ENCODE measurements around the gene LECT2. TPM values are rescaled to one million over a fixed set of nuclear protein-coding genes. Genes with fewer than 3 reads are reported as not detected.

Gene LECT2
- total RNA-seq, 3 donors from 2014 or later, result not detected

GRCh38 chr5:135921388-135921787 lies 33.4 kb downstream of the LECT2 start:
- Histone ChIP-seq H3K4me3 (no peak overlapping the region), H3K9me3 (no peaks in the 10 kb centered on the region), H3K36me3 (ENCODE audit: low read depth) (no peaks in the 10 kb centered on the region), H3K4me1 (ENCODE audit: low read depth) (no peaks in the 10 kb centered on the region)
- no peak for TF ChIP-seq CTCF (IDR thresholded peaks at IDR 0.05)
- intact Hi-C loops (cut with DNase I, micrococcal nuclease), result no loop called here
- DNase-seq (no peak), ATAC-seq (no peak)

- no peaks in the 10 kb centered on the region for H3K4me1 ChIP-seq (ENCODE audit: low read depth)
- ATAC-seq (no peak), DNase-seq (no peak)
- no peaks in the 10 kb centered on the region for H3K36me3 ChIP-seq (ENCODE audit: low read depth)
- H3K9me3 ChIP-seq, result no peaks in the 10 kb centered on the region
- intact Hi-C loops (cut with DNase I, micrococcal nuclease), result no loop called here
- H3K4me3 ChIP-seq, result no peak overlapping the region
- TF ChIP-seq CTCF (IDR thresholded peaks at IDR 0.05), result no peak
Measured at GRCh38 chr5:135920199-135920598, 34.6 kb downstream of the LECT2 start.

GRCh38 chr5:135916638-135917263 lies 38.0 kb downstream of the LECT2 start:
- ATAC-seq (no peak), DNase-seq (no peak)
- intact Hi-C loops (cut with DNase I, micrococcal nuclease), result no loop called here
- Histone ChIP-seq H3K4me1 (ENCODE audit: low read depth) (no peaks in the 10 kb centered on the region), H3K9me3 (no peaks in the 10 kb centered on the region), H3K36me3 (ENCODE audit: low read depth) (no peaks in the 10 kb centered on the region), H3K4me3 (no peak overlapping the region)
- no peak for TF ChIP-seq CTCF (IDR thresholded peaks at IDR 0.05)

- no peak for TF ChIP-seq CTCF (IDR thresholded peaks at IDR 0.05)
- DNase-seq, result no peak
- no peak for ATAC-seq
- H3K36me3 ChIP-seq (ENCODE audit: low read depth), result no peaks in the 10 kb centered on the region
- H3K4me3 ChIP-seq, result no peak overlapping the region
- no peaks in the 10 kb centered on the region for H3K9me3 ChIP-seq
- intact Hi-C loops (cut with DNase I, micrococcal nuclease), result no loop called here
- H3K4me1 ChIP-seq (ENCODE audit: low read depth), result no peaks in the 10 kb centered on the region
Measured at GRCh38 chr5:135915466-135916001, 39.2 kb downstream of the LECT2 start.

GRCh38 chr5:135913713-135914626 lies 40.8 kb downstream of the LECT2 start:
- no peaks in the 10 kb centered on the region for H3K9me3 ChIP-seq
- H3K4me3 ChIP-seq, result no peak overlapping the region
- intact Hi-C loops (cut with DNase I, micrococcal nuclease), result no loop called here
- no peaks in the 10 kb centered on the region for H3K4me1 ChIP-seq (ENCODE audit: low read depth)
- H3K36me3 ChIP-seq (ENCODE audit: low read depth), result no peaks in the 10 kb centered on the region
- DNase-seq (no peak), ATAC-seq (no peak)
- TF ChIP-seq CTCF (IDR thresholded peaks at IDR 0.05), result no peak
